ENCODE measurements around the gene SERTM1. TPM values are rescaled to one million over a fixed set of nuclear protein-coding genes. Genes with fewer than 3 reads are reported as not detected.

SERTM1 gene
- polyA plus RNA-seq, 2 of the 4 experiments (the other 2 are of a cell fraction) = not detected

GRCh38 chr13:36728006-36728405, 54.2 kb downstream of the SERTM1 start:
- FAIRE-seq (no peak), DNase-seq (ENCODE audit: low read depth in 1 of 2, low spot score in 1 of 2) (no peak), ATAC-seq (no peak)
- Histone ChIP-seq H3K4me3 (no peak overlapping the region), H3K9me3 (no peaks in the 10 kb centered on the region), H3K27ac (no peak overlapping the region), H3K4me2 (no peak overlapping the region), H3K4me1 (no peaks in the 10 kb centered on the region)
- TF ChIP-seq BCL3 (IDR thresholded peaks at IDR 0.05) (no peak), ZNF302 (CRISPR knock-in tag; IDR thresholded peaks at IDR 0.05) (no peak), BHLHE40 (IDR thresholded peaks at IDR 0.05; ENCODE audit: low read depth, low read length) (no peak), MAZ (IDR thresholded peaks at IDR 0.05; ENCODE audit: borderline replicate concordance, low read depth, low read length) (no peak), POLR2A (IDR thresholded peaks at IDR 0.05; ENCODE audit: low read length) (no peak), CHD4 (IDR thresholded peaks at IDR 0.05; ENCODE audit: borderline replicate concordance) (no peak), HDAC2 (IDR thresholded peaks at IDR 0.05) (no peak), PHF8 (IDR thresholded peaks at IDR 0.05; ENCODE audit: borderline replicate concordance, low read depth) (no peak), RAD21 (conservative IDR thresholded peaks at IDR 0.05 in 1 of 2, IDR thresholded peaks at IDR 0.05 in 1 of 2) (no peak), HOXB5 (CRISPR knock-in tag; IDR thresholded peaks at IDR 0.05) (no peak), ZSCAN20 (CRISPR knock-in tag; IDR thresholded peaks at IDR 0.05) (no peak)
- 62% methylated on average over 3 of the region's 3 CpGs for WGBS (ENCODE audit: missing lambda C conversion rate)
- CTCF ChIA-PET = interaction anchor here (0.6 to 1.4 kb wide), 3 partner anchors 13 to 445 kb away, joined by 3 to 4 read pairs (median 3); no protein-coding TSS in a partner anchor
- POLR2A ChIA-PET = no interaction called here

GRCh38 chr13:36736119-36736726, 62.4 kb downstream of the SERTM1 start:
- WGBS (ENCODE audit: missing lambda C conversion rate) = 0% methylated on average over 4 of the region's 4 CpGs
- ChIA-PET CTCF (interaction anchor here (0.9 to 4.0 kb wide), 13 partner anchors 9 to 453 kb away, joined by 3 to 26 read pairs (median 5); no protein-coding TSS in a partner anchor), POLR2A (no interaction called here)
- TF ChIP-seq SMC3 (IDR thresholded peaks at IDR 0.05) = peak; percentile 71
- TF ChIP-seq POLR2AphosphoS2 (conservative IDR thresholded peaks at IDR 0.05; ENCODE audit: low read length) = no peak
- TF ChIP-seq RAD21 (conservative IDR thresholded peaks at IDR 0.05 in 1 of 2, IDR thresholded peaks at IDR 0.05 in 1 of 2) = peak; percentile 41 to 44
- TF ChIP-seq BCL3 (IDR thresholded peaks at IDR 0.05) = no peak
- TF ChIP-seq CTCF (IDR thresholded peaks at IDR 0.05) = peak; percentile 51
- H3K9me3 ChIP-seq = no peaks in the 10 kb centered on the region
- no peak overlapping the region for H3K4me3 ChIP-seq
- no peak for FAIRE-seq
- H3K27ac ChIP-seq = no peak overlapping the region
- ATAC-seq = no peak
- no peaks in the 10 kb centered on the region for H3K4me1 ChIP-seq
- no peak overlapping the region for H3K4me2 ChIP-seq
- DNase-seq (ENCODE audit: low read depth in 1 of 2, low spot score in 1 of 2) = peak; percentile 8 to 50

GRCh38 chr13:36737524-36738083, 63.8 kb downstream of the SERTM1 start:
- H3K4me3 ChIP-seq = no peak overlapping the region
- CTCF ChIA-PET = interaction anchor here (0.6 to 2.5 kb wide), 4 partner anchors 8 to 455 kb away, joined by 3 to 11 read pairs (median 8); no protein-coding TSS in a partner anchor
- no peak for DNase-seq (ENCODE audit: low read depth in 1 of 2, low spot score in 1 of 2)
- no peak for ATAC-seq
- no peaks in the 10 kb centered on the region for H3K9me3 ChIP-seq
- no peak for FAIRE-seq
- POLR2A ChIA-PET = no interaction called here
- H3K4me2 ChIP-seq = no peak overlapping the region
- H3K4me1 ChIP-seq = no peaks in the 10 kb centered on the region
- H3K27ac ChIP-seq = no peak overlapping the region
- 30% methylated on average over 6 of the region's 6 CpGs for WGBS (ENCODE audit: missing lambda C conversion rate)
- TF ChIP-seq FOSB (CRISPR knock-in tag; IDR thresholded peaks at IDR 0.05) = no peak
- TF ChIP-seq CTCF (IDR thresholded peaks at IDR 0.05) = no peak
- no peak for TF ChIP-seq EHF (CRISPR knock-in tag; IDR thresholded peaks at IDR 0.05)
- no peak for TF ChIP-seq HOXB5 (CRISPR knock-in tag; IDR thresholded peaks at IDR 0.05)
- TF ChIP-seq MAZ (IDR thresholded peaks at IDR 0.05; ENCODE audit: borderline replicate concordance, low read depth, low read length) = no peak
- TF ChIP-seq TP53 (CRISPR knock-in tag; IDR thresholded peaks at IDR 0.05) = no peak
- no peak for TF ChIP-seq FOSL2 (IDR thresholded peaks at IDR 0.05)
- TF ChIP-seq FOSL2 (CRISPR knock-in tag; IDR thresholded peaks at IDR 0.05) = no peak
- no peak for TF ChIP-seq BHLHE40 (IDR thresholded peaks at IDR 0.05; ENCODE audit: low read depth, low read length)
- TF ChIP-seq RFX5 (IDR thresholded peaks at IDR 0.05) = no peak
- TF ChIP-seq ELK1 (IDR thresholded peaks at IDR 0.05; ENCODE audit: low read depth, low read length) = no peak
- TF ChIP-seq HOXB13 (CRISPR knock-in tag; IDR thresholded peaks at IDR 0.05; ENCODE audit: low read depth) = no peak
- TF ChIP-seq RNF2 (IDR thresholded peaks at IDR 0.05; ENCODE audit: borderline replicate concordance, low read depth) = no peak
- TF ChIP-seq SREBF2 (IDR thresholded peaks at IDR 0.05) = no peak
- TF ChIP-seq NPAS2 (CRISPR knock-in tag; IDR thresholded peaks at IDR 0.05; ENCODE audit: borderline replicate concordance) = no peak
